ENCODE data around the gene TBL1X.

TBL1X gene

DNA sequence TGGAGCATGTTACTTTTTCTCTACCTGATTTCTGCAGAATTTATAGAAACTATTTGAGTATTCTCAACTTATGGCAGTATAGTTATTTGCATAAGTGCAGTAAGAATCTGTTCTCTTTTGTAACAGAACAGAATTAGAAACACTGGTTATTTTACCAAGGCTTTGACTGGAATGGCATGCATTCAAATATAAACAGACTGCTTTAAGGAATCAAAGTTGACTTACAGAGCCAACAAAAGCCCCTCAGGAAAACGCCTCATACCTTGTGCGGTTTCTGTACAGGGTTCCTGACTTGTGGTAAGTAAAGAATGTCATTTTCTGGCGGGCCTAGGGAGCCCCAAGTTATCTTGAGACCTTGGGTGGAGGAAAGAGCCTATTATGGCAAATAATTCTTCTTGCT is 203.7 kb downstream of the TBL1X start:
- no peak for TF ChIP-seq ZNF274 (IDR thresholded peaks at IDR 0.05; ENCODE audit: low read depth, low read length)
- H3K4me3 ChIP-seq (ENCODE audit: low read length): no peak overlapping the region

DNA sequence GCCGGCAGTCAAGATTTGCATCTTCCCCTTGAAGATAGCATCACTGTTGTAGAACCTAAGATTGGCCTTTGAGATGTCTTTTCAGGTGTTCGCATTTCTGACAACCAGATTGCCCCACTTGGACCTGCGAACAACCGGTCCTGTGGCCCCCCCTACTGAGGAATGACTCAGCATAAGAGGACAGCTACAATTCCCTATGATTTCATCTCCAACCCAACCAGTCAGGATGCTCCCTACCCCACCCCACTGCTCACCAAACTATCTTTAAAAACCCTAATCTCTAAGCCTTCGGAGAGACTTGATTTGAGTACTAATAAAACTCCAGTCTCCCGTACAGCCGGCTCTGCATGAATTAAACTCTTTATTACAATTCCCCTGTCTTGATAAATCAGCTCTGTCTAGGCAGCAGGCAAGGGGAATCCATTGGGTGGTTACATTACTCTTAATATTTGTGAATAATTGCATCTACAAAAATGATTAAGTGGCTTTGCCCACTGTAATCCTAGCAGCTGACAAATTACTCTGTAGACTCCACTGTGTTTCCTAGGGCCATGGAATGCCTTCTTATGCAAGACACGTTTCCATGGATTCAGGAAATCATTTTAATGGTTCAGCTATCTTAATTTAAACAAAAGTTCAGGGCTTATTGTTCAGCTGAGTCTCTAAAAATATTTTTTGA is 205.4 kb downstream of the TBL1X start:
- no peak for TF ChIP-seq ZNF274 (IDR thresholded peaks at IDR 0.05; ENCODE audit: low read depth, low read length)
- no peak overlapping the region for H3K4me3 ChIP-seq (ENCODE audit: low read length)

DNA sequence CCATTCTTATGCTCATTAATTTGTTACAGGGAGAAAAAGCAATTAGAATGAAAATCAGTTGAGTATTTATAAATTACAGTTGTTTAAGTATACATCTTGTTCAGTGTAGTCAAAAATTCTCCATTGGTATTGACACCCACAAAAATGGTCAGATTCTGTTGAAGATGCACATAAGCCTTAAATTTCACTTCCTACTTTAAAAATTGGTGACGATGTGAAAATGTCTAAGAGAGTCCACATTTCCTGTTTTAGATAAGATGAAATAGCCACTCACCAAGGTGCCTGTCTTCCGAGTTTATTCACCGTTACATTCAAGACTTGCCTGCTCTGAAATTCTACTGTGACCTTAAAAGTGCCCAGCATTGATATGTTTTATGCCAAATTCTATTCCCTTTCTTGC is 207.1 kb downstream of the TBL1X start:
- H3K4me3 ChIP-seq (ENCODE audit: low read length): no peak overlapping the region
- TF ChIP-seq ZNF274 (IDR thresholded peaks at IDR 0.05; ENCODE audit: low read depth, low read length): no peak

DNA sequence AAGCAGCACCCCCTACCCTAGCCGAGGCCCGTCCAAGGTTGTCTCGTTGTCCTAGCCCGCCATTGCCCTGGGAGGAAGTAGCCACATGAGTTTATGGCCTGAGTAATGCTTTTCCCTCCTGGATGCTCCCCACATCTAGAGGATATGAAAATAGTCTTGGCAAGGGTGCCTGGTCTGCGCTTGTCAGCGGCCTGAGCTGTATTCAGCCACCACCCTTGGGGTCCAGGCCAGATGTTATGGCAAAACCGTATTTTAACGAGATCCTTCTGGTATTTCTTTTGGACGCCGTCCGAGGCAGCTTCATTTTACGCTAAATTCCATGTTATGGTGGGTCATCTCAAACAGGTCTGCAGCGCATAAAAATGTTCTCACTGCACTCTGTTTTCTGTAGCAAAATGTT is 211.4 kb downstream of the TBL1X start:
- no peak overlapping the region for H3K4me3 ChIP-seq (ENCODE audit: low read length)
- TF ChIP-seq ZNF274 (IDR thresholded peaks at IDR 0.05; ENCODE audit: low read depth, low read length): no peak

DNA sequence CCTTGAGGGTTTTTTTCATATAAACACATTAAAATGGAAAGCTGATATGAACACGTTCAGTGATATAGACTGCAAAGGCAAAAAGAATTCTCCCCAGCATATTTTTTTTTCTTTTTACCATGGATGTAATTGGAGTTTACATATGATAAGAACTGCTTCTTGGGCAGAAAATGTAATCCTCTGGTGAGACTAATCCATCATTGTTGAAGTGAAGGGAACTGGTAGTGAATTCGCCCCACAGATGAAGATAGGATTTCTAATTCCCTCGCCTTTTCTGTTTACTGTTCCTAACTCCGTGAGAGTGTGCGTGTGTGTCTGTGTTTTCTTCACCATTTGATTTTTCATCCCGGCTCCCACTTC is 211.9 kb downstream of the TBL1X start:
- no peak overlapping the region for H3K4me3 ChIP-seq (ENCODE audit: low read length)
- TF ChIP-seq ZNF274 (IDR thresholded peaks at IDR 0.05; ENCODE audit: low read depth, low read length): no peak

DNA sequence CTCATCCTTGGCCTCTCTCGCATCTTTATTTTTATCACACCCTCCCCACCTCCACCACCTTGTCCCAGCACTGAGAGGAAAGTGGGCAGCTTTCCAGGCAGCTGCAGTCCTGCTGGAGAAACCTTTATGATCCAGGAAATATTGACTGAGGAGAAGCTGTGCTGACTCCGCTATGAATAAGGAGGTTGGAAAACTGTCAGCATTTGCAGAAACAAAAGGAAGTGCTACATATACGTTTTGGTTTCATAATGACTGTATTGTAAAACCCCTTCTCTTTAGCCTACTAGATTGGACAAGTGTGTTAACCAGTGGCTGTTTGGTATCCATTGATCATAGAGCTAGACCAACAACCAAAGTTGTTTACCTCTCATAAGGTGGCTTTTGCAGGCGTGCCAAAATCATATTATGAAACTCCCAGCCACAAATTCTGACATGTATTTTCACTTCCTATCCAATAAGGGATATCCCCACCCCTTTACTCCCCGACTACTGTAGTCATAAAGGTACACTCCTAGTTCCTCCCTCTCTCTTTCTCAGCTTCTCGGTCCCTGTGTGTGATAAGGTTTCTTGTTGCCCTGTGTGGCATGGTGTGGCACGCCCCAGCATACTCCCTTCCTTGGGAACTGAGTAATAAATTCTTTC is 212.4 kb downstream of the TBL1X start:
- no peak for TF ChIP-seq ZNF274 (IDR thresholded peaks at IDR 0.05; ENCODE audit: low read depth, low read length)
- no peak overlapping the region for H3K4me3 ChIP-seq (ENCODE audit: low read length)

DNA sequence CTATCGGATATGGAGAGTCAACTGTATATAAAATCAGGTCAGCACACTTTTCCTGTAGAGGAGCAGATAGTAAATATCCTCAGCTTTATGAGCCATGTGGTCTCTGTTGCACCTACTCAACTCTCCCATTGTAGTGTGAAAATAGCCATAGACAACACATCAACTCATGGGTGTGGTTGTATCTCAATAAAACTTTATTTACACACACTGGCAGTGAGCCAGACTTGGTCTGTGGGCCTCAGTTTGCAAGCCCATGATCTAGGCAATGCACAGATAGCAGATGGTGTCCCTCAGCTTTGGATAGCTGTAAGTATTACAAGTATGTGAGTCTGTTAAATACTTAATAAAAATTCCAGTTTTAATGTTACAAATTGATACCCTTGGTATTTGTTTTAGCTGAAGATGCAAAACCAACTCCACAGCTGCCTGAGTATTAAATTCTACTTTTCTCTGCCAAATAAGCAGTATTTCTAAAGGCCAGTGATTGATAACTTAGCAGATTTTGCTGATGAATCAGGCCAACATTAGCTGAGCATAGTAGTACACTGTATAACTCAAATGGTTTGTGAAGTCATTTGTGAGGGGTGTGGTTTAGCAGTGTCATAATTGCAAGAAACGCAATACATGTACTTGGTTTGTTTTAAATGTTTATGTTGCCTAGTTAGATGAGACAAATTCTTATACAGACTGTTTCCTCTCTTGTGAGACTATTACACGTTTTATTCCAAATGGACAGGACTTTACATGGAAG is 213.5 kb downstream of the TBL1X start:
- no peak overlapping the region for H3K4me3 ChIP-seq (ENCODE audit: low read length)
- TF ChIP-seq ZNF274 (IDR thresholded peaks at IDR 0.05; ENCODE audit: low read depth, low read length): no peak

DNA sequence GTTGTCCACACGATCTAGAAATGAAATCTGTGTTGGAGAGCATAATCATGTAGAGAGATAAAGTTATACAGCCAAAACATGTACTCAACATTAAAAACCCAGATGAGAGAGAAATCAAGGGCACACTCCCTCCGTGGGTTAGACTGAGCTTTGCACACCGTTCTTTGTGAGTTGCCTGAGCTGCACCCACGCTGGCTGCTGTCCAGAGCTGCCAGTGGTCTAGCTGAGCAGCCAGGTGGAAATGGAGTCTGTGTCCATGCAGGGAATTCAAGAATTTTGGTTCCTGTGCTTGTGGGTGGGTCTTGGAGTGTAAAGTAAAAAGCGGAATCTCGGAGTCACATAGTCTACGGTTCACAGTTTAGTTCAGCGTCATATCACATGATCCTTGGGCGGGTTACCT is 216.2 kb downstream of the TBL1X start:
- H3K4me3 ChIP-seq (ENCODE audit: low read length): no peak overlapping the region
- no peak for TF ChIP-seq ZNF274 (IDR thresholded peaks at IDR 0.05; ENCODE audit: low read depth, low read length)

DNA sequence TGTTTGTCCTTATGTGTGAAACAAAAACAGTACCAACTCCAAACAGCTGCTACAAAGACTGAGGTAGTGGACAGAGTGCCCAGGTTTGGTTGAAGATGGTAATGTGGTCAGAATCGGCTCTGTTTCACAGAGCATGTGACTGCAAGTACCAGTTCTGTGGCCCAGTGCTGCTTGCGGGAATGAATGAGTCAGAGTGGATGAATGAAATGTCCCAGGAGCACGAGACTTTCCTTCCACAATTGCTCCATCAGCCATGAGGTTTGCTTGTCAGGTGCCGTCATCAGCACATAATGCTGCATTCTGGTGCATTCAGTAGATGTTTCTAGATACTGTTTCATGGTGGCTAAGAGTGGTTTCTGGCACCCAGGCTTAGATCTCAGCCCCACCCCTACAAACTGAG is 216.6 kb downstream of the TBL1X start:
- no peak for TF ChIP-seq ZNF274 (IDR thresholded peaks at IDR 0.05; ENCODE audit: low read depth, low read length)

DNA sequence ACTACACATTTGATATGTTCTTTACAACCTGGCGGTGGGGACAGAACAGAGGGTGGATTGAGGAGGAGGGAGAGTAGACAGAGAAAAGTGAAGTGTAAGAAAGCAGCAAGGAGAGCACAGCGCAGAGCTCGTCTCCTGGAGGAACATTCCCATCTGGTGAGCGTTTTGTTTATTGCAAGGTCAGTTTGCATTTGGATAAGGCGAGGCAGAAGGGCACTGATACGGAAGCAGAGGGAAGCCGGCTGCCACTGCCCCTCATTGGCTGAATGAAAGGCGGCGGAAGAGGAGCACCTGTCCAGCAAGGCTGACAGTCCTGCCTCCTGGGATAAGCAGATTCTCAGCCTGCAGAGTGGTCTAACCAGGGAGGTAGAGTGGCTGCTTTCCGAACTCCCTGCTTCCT is 217.6 kb downstream of the TBL1X start:
- TF ChIP-seq ZNF274 (IDR thresholded peaks at IDR 0.05; ENCODE audit: low read depth, low read length): no peak
- no peak overlapping the region for H3K4me3 ChIP-seq (ENCODE audit: low read length)

More for the DNA sequence above, 216.6 kb downstream of the TBL1X start:
- no peak overlapping the region for H3K4me3 ChIP-seq (ENCODE audit: low read length)

DNA sequence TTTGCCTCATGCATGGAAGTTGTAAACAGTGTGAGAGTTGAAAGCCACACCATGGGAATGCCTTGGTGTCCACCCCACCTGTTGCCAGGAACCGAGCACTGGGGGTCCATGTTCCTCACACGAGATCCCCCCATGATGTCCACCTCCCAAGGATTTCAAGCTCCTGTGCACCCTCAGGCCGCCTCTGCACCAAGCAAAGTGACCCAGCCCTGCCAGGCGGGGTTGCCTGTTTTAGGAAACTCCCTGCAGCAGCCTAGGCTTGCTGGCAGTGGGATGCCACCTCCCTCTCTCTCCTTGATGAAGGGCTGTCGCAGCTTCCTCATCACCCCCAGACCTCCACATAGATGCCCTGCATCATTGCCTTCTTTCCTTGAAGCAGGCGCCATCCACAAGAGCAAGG is 218.0 kb downstream of the TBL1X start:
- TF ChIP-seq ZNF274 (IDR thresholded peaks at IDR 0.05; ENCODE audit: low read depth, low read length): no peak
- H3K4me3 ChIP-seq (ENCODE audit: low read length): no peak overlapping the region

DNA sequence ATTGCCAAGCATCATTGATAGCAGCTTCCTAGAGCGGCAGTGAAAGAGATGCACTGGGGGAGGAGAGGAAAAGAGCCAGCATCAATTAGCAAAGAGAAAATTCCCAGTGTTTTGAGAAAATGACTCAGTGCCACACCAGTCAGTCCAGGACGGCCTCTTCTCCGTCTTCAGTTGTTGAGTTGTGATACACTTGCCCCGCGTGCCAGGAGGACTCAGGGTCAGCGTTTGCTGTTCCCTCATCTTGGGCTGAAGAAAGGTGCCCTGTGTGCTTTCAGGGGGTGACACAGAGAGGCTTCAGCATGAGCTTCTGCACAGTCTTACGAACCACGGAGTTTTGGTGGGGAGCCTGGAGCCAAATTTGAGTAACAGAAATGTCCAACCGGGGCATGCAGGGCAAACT is 218.5 kb downstream of the TBL1X start:
- TF ChIP-seq ZNF274 (IDR thresholded peaks at IDR 0.05; ENCODE audit: low read depth, low read length): no peak
- no peak overlapping the region for H3K4me3 ChIP-seq (ENCODE audit: low read length)

DNA sequence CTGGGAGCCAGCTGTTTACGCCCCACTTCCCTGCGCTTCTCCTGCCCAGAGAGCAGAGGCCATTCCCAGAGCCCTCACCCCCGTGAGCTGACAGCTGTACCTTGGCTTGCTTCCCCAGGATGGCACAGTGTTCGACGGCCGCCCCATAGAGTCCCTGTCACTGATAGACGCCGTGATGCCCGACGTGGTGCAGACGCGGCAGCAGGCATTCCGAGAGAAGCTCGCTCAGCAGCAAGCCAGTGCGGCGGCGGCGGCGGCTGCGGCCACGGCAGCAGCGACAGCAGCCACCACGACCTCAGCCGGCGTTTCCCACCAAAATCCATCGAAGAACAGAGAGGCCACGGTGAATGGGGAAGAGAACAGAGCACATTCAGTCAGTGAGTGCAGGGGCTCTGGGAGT is 223.0 kb downstream of the TBL1X start:
- H3K4me3 ChIP-seq (ENCODE audit: low read length): no peak overlapping the region
- TF ChIP-seq ZNF274 (IDR thresholded peaks at IDR 0.05; ENCODE audit: low read depth, low read length): no peak

DNA sequence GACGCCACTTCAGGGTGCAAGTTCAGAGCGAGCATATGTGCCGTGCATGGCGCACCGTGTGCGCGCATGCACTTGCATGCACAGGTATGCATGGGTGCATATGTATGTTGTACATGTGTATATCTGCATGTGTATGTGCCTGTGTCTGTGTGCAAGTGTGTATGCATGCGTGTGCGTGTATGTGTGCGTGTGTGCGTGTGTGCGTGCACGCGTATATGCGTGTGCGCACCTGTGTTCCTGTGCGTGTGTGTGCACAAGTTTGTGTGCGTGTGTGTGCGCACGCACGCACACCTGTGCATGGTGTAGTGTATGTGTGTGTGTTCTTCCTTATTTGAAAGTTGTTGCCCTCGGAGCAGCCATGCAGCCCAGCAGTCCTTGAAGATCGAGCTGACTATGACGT is 224.0 kb downstream of the TBL1X start:
- TF ChIP-seq ZNF274 (IDR thresholded peaks at IDR 0.05; ENCODE audit: low read depth, low read length): no peak
- no peak overlapping the region for H3K4me3 ChIP-seq (ENCODE audit: low read length)

DNA sequence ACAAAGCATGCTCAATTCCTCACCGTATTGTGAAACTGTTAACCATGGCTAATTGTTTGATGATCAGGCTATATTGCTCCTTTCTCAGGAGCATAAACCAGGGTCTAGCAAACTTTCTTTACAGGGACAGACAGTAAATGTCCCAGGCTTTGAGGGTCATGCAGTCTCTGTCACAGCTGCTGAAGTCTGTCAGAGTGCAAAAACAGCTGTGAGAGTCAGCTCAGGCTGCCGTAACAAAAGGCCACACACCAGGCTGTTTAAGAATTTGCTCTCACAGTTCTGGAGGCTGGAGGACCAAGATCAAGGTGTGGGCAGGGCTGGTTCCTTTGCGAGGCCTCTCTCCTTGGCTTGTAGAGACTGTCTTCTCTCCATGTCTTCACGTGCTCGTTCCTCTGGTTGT is 225.2 kb downstream of the TBL1X start:
- no peak overlapping the region for H3K4me3 ChIP-seq (ENCODE audit: low read length)
- no peak for TF ChIP-seq ZNF274 (IDR thresholded peaks at IDR 0.05; ENCODE audit: low read depth, low read length)
